Mesothelial cell of epicardium (in vitro differentiated cells): ENCODE results near the gene RAPGEF1. TPM values are rescaled to one million over a fixed set of nuclear protein-coding genes. Genes with fewer than 3 reads are reported as not detected.
A peak's percentile ranks its signal among the peaks of the same experiment; 100 is the strongest.
"Not testable (repeated sequence)": the region's sequence is repeated elsewhere in the genome, so short reads cannot be mapped to it uniquely, and the experiment has no call there.

Experiments used
- DNase-seq, 2 experiments: peaks; one replicate each; pipeline ENCODE4 v3.0.0; 2021; ENCODE audit warnings: low spot score in 2 of 2; ENCODE audit not compliant: unreplicated experiment in 2 of 2
- H3K27ac Mint-ChIP-seq: 2 replicates; pipeline ENCODE4 v1.8.0; 2021; ENCODE audit warnings: mixed read lengths
- H3K27me3 Mint-ChIP-seq: 2 replicates; pipeline ENCODE4 v1.8.0; 2021; ENCODE audit warnings: low read depth, mixed read lengths
- H3K36me3 Mint-ChIP-seq: 2 replicates; pipeline ENCODE4 v1.8.0; 2021; ENCODE audit warnings: mixed read lengths
- H3K4me1 Mint-ChIP-seq: 2 replicates; pipeline ENCODE4 v1.8.0; 2021; ENCODE audit warnings: mixed read lengths
- H3K4me3 Mint-ChIP-seq: 2 replicates; pipeline ENCODE4 v1.8.0; 2021; ENCODE audit warnings: mild to moderate bottlenecking, moderate library complexity, mixed read lengths
- H3K9me3 Mint-ChIP-seq: 2 replicates; pipeline ENCODE4 v1.8.0; 2021; ENCODE audit warnings: mixed read lengths
- CTCF ChIP-seq: fragments of 200-600 bp; sonication (generic); IDR thresholded peaks from one replicate; pipeline ENCODE4 v1.5.0; 2021; ENCODE audit warnings: antibody characterized with exemption; ENCODE audit not compliant: unreplicated experiment
- total RNA-seq: library from RNA; stranded (reverse); gene quantifications from 3 replicates; pipeline ENCODE4 v1.2.1, GENCODE V29; 2021

RAPGEF1 gene
- total RNA-seq, 1 donor from 2014 or later, result 50.4 TPM

DNA sequence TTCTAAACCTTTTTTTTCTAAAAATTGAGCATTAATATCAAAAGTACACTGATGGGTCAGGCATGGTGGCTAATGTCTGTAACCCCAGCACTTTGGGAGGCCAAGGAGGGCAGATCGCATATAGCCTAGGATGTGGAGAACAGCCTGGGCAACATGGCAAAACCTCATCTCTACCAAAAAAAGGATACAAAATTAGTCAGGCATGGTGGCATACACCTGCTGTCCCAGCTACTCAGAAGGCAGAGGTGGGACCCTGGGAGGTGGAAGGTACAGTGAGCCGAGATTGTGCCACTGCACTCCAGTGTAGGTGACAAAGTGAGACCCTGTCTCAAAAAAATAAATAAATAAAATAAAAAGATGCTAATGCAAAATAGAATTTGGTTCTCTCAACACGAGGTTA, 49.4 kb downstream of the RAPGEF1 start:
- DNase-seq, result no peak
- H3K27ac Mint-ChIP-seq, result no peak overlapping the region

DNA sequence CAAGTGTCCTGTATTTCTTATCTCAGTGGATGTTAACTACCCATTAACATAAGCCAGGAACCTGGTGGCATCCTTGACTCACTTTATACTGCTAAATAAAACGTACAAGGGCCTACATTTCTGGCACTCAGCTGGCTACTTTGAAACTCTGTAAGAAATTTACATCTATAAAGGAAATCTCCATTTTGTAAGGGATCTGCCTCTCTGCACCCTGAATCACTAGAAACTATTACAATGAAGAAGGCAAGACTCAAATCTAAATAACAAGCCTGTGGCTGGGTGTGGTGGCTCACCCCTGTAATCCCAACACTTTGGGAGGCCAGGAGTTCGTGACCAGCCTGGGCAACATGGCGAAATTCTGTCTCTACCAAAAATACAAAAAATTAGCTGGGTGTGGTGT, 51.5 kb downstream of the RAPGEF1 start:
- H3K9me3 Mint-ChIP-seq, result no peaks in the 10 kb centered on the region
- H3K27ac Mint-ChIP-seq, result no peak overlapping the region
- H3K4me3 Mint-ChIP-seq, result no peak overlapping the region
- H3K36me3 Mint-ChIP-seq, result no peaks in the 10 kb centered on the region
- TF ChIP-seq CTCF, result no peak
- H3K4me1 Mint-ChIP-seq, result peaks cover 12% of the 10 kb centered on the region
- no peak for DNase-seq
- H3K27me3 Mint-ChIP-seq, result no peaks in the 10 kb centered on the region

More for the DNA sequence above, 49.4 kb downstream of the RAPGEF1 start:
- H3K4me1 Mint-ChIP-seq, result peaks cover 19% of the 10 kb centered on the region
- no peaks in the 10 kb centered on the region for H3K27me3 Mint-ChIP-seq
- TF ChIP-seq CTCF, result no peak
- no peak overlapping the region for H3K4me3 Mint-ChIP-seq
- no peaks in the 10 kb centered on the region for H3K9me3 Mint-ChIP-seq
- H3K36me3 Mint-ChIP-seq, result no peaks in the 10 kb centered on the region

DNA sequence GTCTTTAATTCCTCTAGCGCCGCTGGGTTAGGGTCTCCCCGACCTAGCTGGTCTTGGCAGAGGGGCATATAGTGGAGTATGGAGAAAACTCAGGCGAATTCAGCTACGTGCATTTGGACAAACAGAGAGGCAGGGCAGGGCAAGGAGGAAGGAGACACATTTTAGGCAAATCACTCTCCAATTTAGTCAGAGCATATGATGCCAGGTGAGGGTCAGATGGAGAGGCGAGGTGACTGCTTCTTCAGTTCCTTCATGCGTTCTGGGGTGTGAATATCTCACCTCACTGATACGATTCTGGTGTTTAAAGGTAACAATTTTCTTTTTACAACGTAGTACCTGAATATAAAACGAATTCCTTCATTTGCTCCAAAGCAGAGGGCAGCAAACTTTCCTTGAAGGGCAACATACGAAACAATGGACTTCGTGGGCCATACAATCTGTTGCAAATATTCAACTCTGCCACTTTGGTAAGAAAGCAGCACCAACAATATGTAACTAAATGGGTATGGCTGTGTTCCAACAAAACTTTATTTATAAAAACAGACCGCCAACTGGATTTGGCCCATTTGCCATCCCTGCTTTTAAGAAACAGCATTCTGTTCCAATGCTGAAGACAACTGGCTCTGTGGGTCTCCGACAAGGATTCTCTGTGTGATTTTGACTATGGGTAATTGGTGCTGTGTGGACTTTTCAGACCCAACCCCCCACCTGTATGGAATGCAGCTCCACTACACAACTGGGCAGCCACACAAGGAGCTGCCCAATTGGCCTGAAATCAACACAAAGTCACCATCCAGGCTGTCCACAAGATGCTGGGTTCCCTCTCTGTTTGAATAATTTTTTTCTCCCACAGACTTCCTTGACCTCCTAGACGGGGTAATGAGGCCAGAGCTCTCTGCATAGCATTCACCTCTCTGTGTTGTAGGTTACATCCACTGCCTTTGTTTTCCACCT, 53.8 kb downstream of the RAPGEF1 start:
- DNase-seq, result no peak
- Mint-ChIP-seq H3K4me1 (peaks cover 21% of the 10 kb centered on the region), H3K36me3 (no peaks in the 10 kb centered on the region), H3K27me3 (no peaks in the 10 kb centered on the region), H3K4me3 (no peak overlapping the region), H3K9me3 (no peaks in the 10 kb centered on the region), H3K27ac (no peak overlapping the region)
- no peak for TF ChIP-seq CTCF

- not testable (repeated sequence) for H3K4me3 Mint-ChIP-seq, H3K27me3 Mint-ChIP-seq, DNase-seq, H3K36me3 Mint-ChIP-seq, H3K9me3 Mint-ChIP-seq, H3K27ac Mint-ChIP-seq
- H3K4me1 Mint-ChIP-seq, result peaks cover 35% of the 10 kb centered on the region
Observed at GRCh38 chr9:131683094-131683493, 56.8 kb downstream of the RAPGEF1 start.

DNA sequence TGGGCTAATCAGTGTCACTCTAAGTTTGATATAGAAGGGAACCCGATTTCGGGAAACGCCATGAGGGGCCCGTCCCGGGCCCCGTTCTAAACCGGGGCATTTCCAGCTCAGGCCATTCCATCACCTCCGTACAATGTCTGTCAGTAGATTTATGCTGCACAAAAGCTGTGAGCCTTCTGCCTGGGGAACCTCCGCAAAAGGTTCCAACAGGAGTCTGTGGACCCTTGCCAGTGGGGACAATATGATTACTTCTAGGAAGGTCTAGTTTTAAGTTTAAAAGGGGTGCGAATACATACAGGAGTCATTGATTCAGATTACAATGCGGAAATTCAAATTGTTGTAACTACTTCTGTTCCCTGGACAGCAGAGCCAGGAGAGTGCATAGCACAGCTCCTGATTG, 57.6 kb downstream of the RAPGEF1 start:
- Mint-ChIP-seq H3K27me3 (no peaks in the 10 kb centered on the region), H3K4me1 (peaks cover 43% of the 10 kb centered on the region), H3K9me3 (no peaks in the 10 kb centered on the region), H3K27ac (no peak overlapping the region), H3K36me3 (no peaks in the 10 kb centered on the region), H3K4me3 (peak overlapping the region; percentile 14)
- no peak for TF ChIP-seq CTCF
- DNase-seq, result no peak

DNA sequence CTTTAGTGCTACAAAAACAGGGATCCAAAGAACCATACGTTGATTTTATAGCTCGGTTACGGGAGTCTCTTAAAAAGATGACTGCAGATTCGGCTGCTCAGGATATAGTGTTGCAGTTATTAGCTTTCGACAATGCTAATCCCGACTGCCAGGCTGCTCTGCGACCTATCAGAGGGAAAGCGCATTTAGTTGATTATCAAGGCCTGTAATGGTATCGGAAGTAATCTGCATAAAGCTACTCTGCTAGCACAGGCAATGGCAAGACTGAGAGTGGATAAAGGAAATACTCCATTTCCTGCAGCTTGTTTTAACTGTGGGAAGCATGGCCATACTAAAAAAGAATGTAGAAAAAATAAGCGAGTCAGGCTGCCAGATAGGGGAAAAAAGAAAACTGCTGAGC, 58.0 kb downstream of the RAPGEF1 start:
- peak overlapping the region; percentile 75 for H3K27ac Mint-ChIP-seq
- not testable (repeated sequence) for H3K36me3 Mint-ChIP-seq, H3K4me3 Mint-ChIP-seq, H3K9me3 Mint-ChIP-seq, H3K27me3 Mint-ChIP-seq, DNase-seq
- peaks cover 47% of the 10 kb centered on the region for H3K4me1 Mint-ChIP-seq

- H3K27ac Mint-ChIP-seq, H3K36me3 Mint-ChIP-seq, DNase-seq, H3K9me3 Mint-ChIP-seq, H3K4me3 Mint-ChIP-seq, H3K27me3 Mint-ChIP-seq: not testable (repeated sequence)
- peaks cover 54% of the 10 kb centered on the region for H3K4me1 Mint-ChIP-seq
Observed at GRCh38 chr9:131681108-131681507, 58.8 kb downstream of the RAPGEF1 start.
